Hepatocyte (in vitro differentiated cells): ENCODE data around the gene COL2A1. TPM values are rescaled to one million over a fixed set of nuclear protein-coding genes. Genes with fewer than 3 reads are reported as not detected.

ENCODE experiments used
- DNase-seq: peaks from one replicate; pipeline ENCODE4 v3.0.0-alpha.2; 2016; ENCODE audit warnings: low spot score
- H2AFZ ChIP-seq: fragments of 200-600 bp; sonication (generic); 2 replicates; pipeline ENCODE4 v1.6.0; 2016; ENCODE audit warnings: antibody characterized with exemption, mild to moderate bottlenecking
- H3K27ac ChIP-seq: fragments of 200-600 bp; sonication (generic); 2 replicates; pipeline ENCODE4 v1.5.1; 2016; ENCODE audit warnings: mild to moderate bottlenecking
- H3K27me3 ChIP-seq: fragments of 200-600 bp; sonication (generic); 2 replicates; pipeline ENCODE4 v1.6.1; 2016
- H3K36me3 ChIP-seq: fragments of 200-600 bp; sonication (generic); replicated peaks from 2 replicates; pipeline ENCODE4 v1.5.1; 2016; ENCODE audit warnings: low read depth; ENCODE audit not compliant: insufficient read depth
- H3K4me1 ChIP-seq: fragments of 200-600 bp; sonication (generic); 2 replicates; pipeline ENCODE4 v1.5.1; 2016; ENCODE audit warnings: mild to moderate bottlenecking, moderate library complexity; ENCODE audit not compliant: insufficient read depth
- H3K4me2 ChIP-seq: fragments of 200-600 bp; sonication (generic); 2 replicates; pipeline ENCODE4 v1.6.0; 2016
- H3K4me3 ChIP-seq: fragments of 200-600 bp; sonication (generic); 2 replicates; pipeline ENCODE4 v1.5.1; 2016; ENCODE audit warnings: mild to moderate bottlenecking
- H3K79me2 ChIP-seq: fragments of 200-600 bp; sonication (generic); 2 replicates; pipeline ENCODE4 v1.6.0; 2017; ENCODE audit warnings: mild to moderate bottlenecking
- H3K9me2 ChIP-seq: fragments of 200-600 bp; sonication (generic); replicated peaks from 2 replicates; pipeline ENCODE4 v1.6.0; 2017; ENCODE audit warnings: mild to moderate bottlenecking; ENCODE audit not compliant: insufficient read depth
- H3K9me3 ChIP-seq: fragments of 200-600 bp; sonication (generic); 2 replicates; pipeline ENCODE4 v1.5.1; 2016; ENCODE audit warnings: low read depth, mild to moderate bottlenecking
- H4K20me1 ChIP-seq: fragments of 200-600 bp; sonication (generic); 2 replicates; pipeline ENCODE4 v1.6.0; 2016; ENCODE audit warnings: mild to moderate bottlenecking; ENCODE audit not compliant: insufficient read depth, poor library complexity, severe bottlenecking
- CTCF ChIP-seq: fragments of 200-600 bp; sonication (generic); IDR thresholded peaks from 2 replicates; pipeline ENCODE4 v1.5.1; 2016; ENCODE audit warnings: antibody characterized with exemption, mild to moderate bottlenecking; ENCODE audit not compliant: poor library complexity
- EZH2 ChIP-seq: fragments of 200-600 bp; sonication (generic); IDR thresholded peaks from 2 replicates; pipeline ENCODE4 v1.6.1; 2016; ENCODE audit warnings: antibody characterized with exemption, mild to moderate bottlenecking, borderline replicate concordance
- EZH2phosphoT487 ChIP-seq: fragments of 200-600 bp; sonication (generic); IDR thresholded peaks from one replicate; pipeline ENCODE4 v1.6.1; 2018; ENCODE audit warnings: antibody characterized with exemption, mild to moderate bottlenecking, low read depth, moderate library complexity; ENCODE audit not compliant: unreplicated experiment, severe bottlenecking
- WGBS: methylation state at CpG from one replicate; pipeline ENCODE4 v1.1.6; 2016; ENCODE audit warnings: low lambda C conversion rate; ENCODE audit errors: missing lambda C conversion rate; 5-methylcytosine and 5-hydroxymethylcytosine counted together
- polyA plus RNA-seq: library from polyadenylated mRNA; unstranded; fragments of >200 nt; fragmentation: Nextera tagmentation; extraction: Ambion mirVana; gene quantifications from 2 replicates; pipeline ENCODE4 v1.2.1, GENCODE V29; 2016
- total RNA-seq: library from RNA; depleted of rRNA; stranded (reverse); fragments of >200 nt; gene quantifications from 2 replicates; pipeline ENCODE4 v1.2.3, GENCODE V29; 2014

COL2A1 gene
- total and polyA plus RNA-seq, 2 experiments from 2014 or later, result 52.5 to 57.9 TPM

GRCh38 chr12:47977046-47977771 is 27.1 kb downstream of the COL2A1 start:
- no peaks in the 10 kb centered on the region for H3K27me3 ChIP-seq
- H3K9me3 ChIP-seq, result no peaks in the 10 kb centered on the region
- no peaks in the 10 kb centered on the region for H3K36me3 ChIP-seq
- no peaks in the 10 kb centered on the region for H3K9me2 ChIP-seq
- H3K27ac ChIP-seq, result no peak overlapping the region
- WGBS, result 92% methylated on average over 11 of the region's 12 CpGs
- peaks cover 10% of the 10 kb centered on the region for H3K4me1 ChIP-seq
- no peak for TF ChIP-seq CTCF
- TF ChIP-seq EZH2phosphoT487, result no peak
- no peak for TF ChIP-seq EZH2
- DNase-seq, result no peak
- no peak overlapping the region for H3K4me2 ChIP-seq
- no peak overlapping the region for H2AFZ ChIP-seq
- no peaks in the 10 kb centered on the region for H3K79me2 ChIP-seq
- H4K20me1 ChIP-seq, result no peaks in the 10 kb centered on the region
- H3K4me3 ChIP-seq, result no peak overlapping the region

GRCh38 chr12:47975816-47976215 is 28.5 kb downstream of the COL2A1 start:
- Histone ChIP-seq H3K9me3 (no peaks in the 10 kb centered on the region), H3K36me3 (no peaks in the 10 kb centered on the region), H3K9me2 (no peaks in the 10 kb centered on the region), H3K4me2 (no peak overlapping the region), H3K27me3 (no peaks in the 10 kb centered on the region), H3K4me3 (no peak overlapping the region), H3K27ac (no peak overlapping the region), H3K4me1 (no peaks in the 10 kb centered on the region), H3K79me2 (no peaks in the 10 kb centered on the region), H2AFZ (no peak overlapping the region), H4K20me1 (no peaks in the 10 kb centered on the region)
- DNase-seq, result no peak
- WGBS, result 95% methylated on average over 8 of the region's 11 CpGs
- TF ChIP-seq EZH2 (no peak), EZH2phosphoT487 (no peak), CTCF (no peak)

- DNase-seq, result no peak
- Histone ChIP-seq H3K9me3 (no peaks in the 10 kb centered on the region), H2AFZ (no peak overlapping the region), H3K27me3 (no peaks in the 10 kb centered on the region), H3K79me2 (no peaks in the 10 kb centered on the region), H3K4me3 (no peak overlapping the region), H3K4me1 (no peaks in the 10 kb centered on the region), H3K36me3 (no peaks in the 10 kb centered on the region), H3K4me2 (no peak overlapping the region), H3K9me2 (no peaks in the 10 kb centered on the region), H3K27ac (no peak overlapping the region), H4K20me1 (no peaks in the 10 kb centered on the region)
- TF ChIP-seq EZH2phosphoT487 (no peak), CTCF (no peak), EZH2 (no peak)
- 99% methylated on average over 16 of the region's 16 CpGs for WGBS
Observed at GRCh38 chr12:47975036-47975620, 29.1 kb downstream of the COL2A1 start.
